Keratinocyte (primary cell): Measurements from ENCODE around the gene MAPK9.

Experiments
- CTCF ChIP-seq, 3 experiments: IDR thresholded peaks in 1 of 3; conservative IDR thresholded peaks in 1 of 3; optimal IDR thresholded peaks in 1 of 3; 2 replicates in 2 of 3; 3 replicates in 1 of 3; pipeline versions ENCODE3 to v1.5.1; 2011; ENCODE audit warnings: low read length in 3 of 3, mild to moderate bottlenecking in 3 of 3, moderate library complexity in 2 of 3, control low read depth in 1 of 3, inconsistent platforms in 1 of 3; ENCODE audit not compliant: insufficient read depth in 2 of 3; ENCODE audit errors: extremely low read depth in 1 of 3
- EZH2 ChIP-seq: IDR thresholded peaks from one replicate; pipeline ENCODE4 v1.6.1; 2012; ENCODE audit warnings: inconsistent platforms, mild to moderate bottlenecking, low read length, moderate library complexity

GRCh38 chr5:180324601-180324950, 32.7 kb upstream of the MAPK9 start:
- TF ChIP-seq EZH2 = no peak
- TF ChIP-seq CTCF (optimal IDR thresholded peaks at IDR 0.05 in 1 of 3, IDR thresholded peaks at IDR 0.05 in 1 of 3, conservative IDR thresholded peaks at IDR 0.05 in 1 of 3; ENCODE audit: extremely low read depth in 1 of 3, insufficient read depth in 2 of 3, low read length in 3 of 3) = no peak
